HG03097 (cell line): ENCODE measurements around the gene ABCD3.
"Not testable (repeated sequence)": the region's sequence is repeated elsewhere in the genome, so short reads cannot be mapped to it uniquely, and the experiment has no call there.

Experiments
- ATAC-seq: cut with Tn5 transposase; IDR thresholded peaks from one replicate; pipeline ENCODE4 v1.9.1; 2021; ENCODE audit not compliant: unreplicated experiment, low FRiP score

The ABCD3 gene

GRCh38 chr1:94417978-94418663 lies at the start of gene ABCD3:
Gene ABCD3, plus strand, starts transcription at chr1:94418389. Its CDS starts 90 bp downstream, at chr1:94418479.
- peak; percentile 98 for ATAC-seq

GRCh38 chr1:94372771-94373170 lies 45.4 kb upstream of the ABCD3 start:
- not testable (repeated sequence) for ATAC-seq

DNA sequence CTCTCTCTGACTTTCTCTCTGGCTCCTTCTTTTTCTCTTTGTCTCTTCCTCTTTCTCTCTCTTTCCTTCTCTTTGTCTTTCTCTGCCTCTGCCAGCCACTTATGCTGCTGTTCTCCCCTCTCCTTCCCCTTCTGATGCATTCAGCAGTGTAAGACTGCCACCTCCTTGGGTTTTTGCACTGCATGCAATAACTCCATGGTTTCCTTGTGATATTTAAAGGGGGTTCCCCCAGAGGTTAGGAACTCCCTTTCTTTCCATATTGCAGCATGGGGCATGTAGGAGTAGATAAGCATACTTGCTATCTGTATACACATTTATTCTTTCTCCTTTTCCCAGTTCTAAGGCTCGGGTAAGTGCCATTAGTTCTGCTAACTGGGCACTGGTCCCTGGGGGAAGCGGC lies 44.9 kb upstream of the ABCD3 start:
- not testable (repeated sequence) for ATAC-seq

DNA sequence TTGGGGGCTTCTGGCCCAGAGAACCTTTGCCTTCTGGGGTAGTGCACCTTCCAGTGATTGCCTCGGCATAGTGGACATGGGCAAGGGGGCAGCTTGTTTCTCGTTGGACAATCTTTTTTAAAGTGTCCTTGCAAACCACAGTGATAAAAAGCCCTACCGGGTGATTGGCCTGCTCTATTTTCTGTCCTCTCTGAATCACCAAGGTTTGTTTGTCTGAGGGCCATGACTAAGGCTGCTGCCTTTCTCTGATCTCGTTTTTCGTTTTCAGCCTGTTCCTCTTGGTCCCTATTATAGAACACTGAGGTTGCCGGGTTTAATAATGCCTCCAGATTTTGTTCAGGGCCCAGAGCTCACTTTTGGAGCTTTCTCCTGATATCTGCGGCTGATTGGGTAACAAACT lies 42.5 kb upstream of the ABCD3 start:
- not testable (repeated sequence) for ATAC-seq

- ATAC-seq: not testable (repeated sequence)
These were observed 39.7 kb upstream of the ABCD3 start for GRCh38 chr1:94378493-94378892.

GRCh38 chr1:94379615-94380014 lies 38.6 kb upstream of the ABCD3 start:
- no peak for ATAC-seq

GRCh38 chr1:94382201-94382600 lies 36.0 kb upstream of the ABCD3 start:
- no peak for ATAC-seq

GRCh38 chr1:94383966-94384408 lies 34.2 kb upstream of the ABCD3 start:
- ATAC-seq: no peak

DNA sequence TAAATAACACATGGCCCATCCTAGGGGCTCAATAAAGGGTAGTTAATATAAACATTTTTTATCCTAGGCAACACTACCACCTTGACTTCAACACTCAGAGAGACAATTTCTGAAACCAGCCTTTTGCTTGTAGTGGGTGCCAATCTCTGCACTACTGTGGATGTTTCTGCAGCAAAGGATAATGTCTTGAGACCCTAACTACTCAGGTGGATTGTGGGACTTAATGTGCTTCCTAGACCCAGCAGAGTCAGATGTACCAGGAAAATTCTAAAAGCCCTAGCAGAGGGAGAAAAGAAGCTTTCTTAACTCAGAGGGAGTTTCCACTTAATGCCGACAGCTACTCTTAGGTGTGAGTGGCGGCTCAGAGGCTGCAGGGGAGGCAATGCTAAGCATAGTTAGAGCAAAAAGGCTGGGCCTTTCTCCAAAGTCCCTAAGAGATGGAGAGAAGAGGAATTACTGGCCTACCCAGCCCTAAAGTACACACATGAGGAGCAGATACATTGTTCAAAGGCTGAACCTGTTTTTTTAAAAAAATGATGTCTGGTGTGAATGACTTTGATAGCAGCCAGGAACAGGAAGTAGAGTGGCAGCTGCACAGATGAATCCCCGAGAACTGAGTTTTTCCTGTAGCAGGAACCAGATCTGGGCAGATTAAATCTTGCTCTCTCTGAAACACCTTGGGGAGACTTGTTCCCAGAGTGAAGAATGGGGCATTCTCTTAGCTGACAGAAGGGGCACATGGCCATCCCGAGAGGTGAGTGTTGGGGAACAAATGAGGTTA lies 33.5 kb upstream of the ABCD3 start:
- ATAC-seq: no peak

DNA sequence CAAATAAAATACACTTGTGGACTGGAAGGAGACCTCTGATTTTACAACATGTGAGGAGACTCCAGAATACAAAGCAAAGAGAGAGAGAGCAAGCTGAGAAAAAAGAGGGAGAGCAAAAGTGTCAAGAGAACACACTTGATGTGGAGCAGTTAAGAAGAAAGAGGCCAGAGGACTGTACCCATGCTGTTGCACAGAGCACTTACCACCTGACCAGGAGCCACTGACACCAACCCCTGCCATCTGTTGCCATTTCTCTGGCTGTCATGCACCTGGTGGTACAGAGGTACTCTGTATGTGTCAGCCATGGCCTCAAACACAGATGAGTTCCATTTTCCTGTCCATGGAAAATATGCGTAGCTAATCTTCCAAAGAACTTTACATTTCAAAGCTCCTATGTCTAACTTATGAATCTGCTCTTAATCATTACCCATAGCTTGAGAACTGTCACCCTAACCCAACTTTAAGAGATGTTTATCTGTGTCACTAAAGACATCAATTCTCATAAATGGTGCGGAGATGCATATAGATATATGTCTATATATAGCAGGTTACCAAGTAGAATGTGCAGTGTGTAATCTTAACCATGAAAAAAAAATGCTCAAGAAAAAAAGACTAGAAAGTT lies 32.8 kb upstream of the ABCD3 start:
- no peak for ATAC-seq

GRCh38 chr1:94389298-94389697 lies 28.9 kb upstream of the ABCD3 start:
- no peak for ATAC-seq

DNA sequence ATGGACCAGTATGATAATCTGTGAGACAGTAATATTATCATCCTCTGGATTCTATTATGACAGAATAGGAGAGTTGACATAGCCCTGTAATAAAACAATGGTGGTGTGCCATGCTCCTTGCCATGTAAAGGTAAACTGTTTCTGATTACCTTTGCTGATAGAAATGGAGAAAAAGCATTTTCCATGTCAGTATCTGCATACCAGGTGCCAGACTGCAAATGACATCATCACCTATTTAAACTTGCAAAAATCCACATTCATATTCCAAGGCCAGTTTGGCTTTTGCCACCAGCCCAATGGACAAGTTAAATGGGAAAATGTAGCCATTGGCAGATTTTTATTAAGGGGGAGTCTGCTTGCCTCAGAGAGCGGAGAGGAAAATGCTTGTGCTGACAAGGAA lies 23.9 kb upstream of the ABCD3 start:
- ATAC-seq: no peak

DNA sequence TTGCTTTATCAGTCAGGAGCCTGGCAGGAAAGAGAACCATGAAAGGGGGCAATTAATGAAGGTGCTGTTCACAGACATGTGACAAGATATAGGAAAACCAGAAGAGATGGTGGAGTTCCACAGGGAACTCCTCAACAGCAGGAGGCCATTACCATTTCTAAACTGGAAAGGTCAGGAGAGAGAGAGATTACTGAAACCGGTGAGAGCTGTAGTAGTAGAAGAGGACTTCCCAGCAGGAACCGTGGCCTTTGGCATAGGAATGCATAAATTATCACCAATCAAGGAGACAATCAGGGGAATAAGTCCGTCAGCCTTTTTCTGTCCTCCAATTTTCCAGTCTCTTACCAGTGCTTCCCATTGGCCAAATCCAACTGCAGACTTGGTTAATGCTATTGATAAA lies 23.0 kb upstream of the ABCD3 start:
- ATAC-seq: no peak

- ATAC-seq: no peak
These were observed 22.4 kb upstream of the ABCD3 start for GRCh38 chr1:94395748-94396309.

GRCh38 chr1:94396356-94397010 lies 21.7 kb upstream of the ABCD3 start:
- ATAC-seq: no peak

GRCh38 chr1:94398356-94398755 lies 19.8 kb upstream of the ABCD3 start:
- no peak for ATAC-seq

DNA sequence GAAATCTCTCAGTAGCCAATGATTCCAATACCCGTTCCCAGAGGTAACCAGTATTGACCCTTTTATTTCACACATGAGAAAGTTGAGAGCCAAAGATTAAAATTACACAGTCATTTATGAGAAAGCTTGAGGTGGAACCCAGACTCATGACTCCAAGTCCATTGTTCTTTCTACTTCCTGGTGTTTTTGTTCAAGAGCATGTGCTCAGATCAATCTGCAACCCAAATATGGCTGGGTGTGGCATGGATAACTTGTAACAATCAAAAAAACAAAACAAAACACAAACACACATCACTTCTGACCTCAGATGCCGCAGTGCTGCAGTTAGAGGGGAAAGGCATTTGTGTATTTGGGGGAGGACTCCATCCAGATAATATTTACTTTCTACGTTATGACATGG lies 18.7 kb upstream of the ABCD3 start:
- no peak for ATAC-seq

GRCh38 chr1:94401206-94401605 lies 17.0 kb upstream of the ABCD3 start:
- ATAC-seq: no peak

DNA sequence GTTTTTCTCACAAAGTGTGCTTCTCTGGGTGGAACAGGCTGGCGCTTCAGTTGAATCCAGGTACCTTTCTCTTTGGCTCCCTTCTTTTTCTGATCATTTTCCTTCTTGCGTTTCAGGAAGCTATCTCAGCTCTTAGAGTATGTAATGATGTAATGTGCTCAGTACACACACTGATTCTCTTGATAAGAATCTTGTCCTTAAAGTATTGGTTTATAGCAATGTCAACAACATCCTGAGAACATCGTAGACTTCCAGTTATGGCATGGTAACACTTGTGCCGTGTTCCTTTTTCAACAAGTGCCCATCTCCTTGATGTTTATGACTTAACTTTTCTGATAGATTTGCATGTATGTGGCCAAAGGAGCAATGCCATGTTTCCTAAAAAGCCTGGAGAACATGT lies 11.7 kb upstream of the ABCD3 start:
- ATAC-seq: no peak

DNA sequence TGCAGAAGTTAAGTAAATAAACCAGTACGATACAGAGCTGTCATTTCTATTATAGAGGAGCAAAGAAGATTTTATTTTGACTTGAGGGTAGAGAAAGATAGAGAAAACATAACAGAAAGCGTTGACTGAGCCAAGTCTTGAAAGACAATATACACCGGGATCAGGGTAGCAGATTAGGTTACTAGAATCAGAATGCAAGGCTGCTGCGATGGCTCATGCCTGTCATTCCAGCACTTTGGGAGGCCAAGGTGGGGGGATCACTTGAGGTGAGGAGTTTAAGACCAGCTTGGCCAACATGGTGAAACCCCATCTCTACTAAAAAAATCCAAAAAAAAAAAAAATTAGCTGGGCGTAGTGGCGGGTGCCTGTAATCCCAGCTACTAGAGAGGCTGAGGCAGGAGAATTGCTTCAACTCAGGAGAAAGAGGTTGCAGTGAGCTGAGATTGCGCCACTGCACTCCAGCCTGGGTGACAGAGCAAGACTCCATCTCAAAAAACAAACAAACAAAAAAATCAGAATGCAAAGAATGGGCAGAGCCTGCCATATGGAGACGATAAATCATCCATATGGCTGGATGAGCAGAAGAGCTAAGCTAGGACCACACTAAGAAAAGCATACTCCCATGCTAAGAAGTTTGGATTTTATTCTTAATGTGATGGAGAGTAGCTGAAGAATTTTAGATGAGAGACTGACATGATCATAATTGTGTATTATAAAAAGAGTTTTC lies 9.9 kb upstream of the ABCD3 start:
- ATAC-seq: no peak
